Cardiac septum (tissue), 1 donor: ENCODE measurements around the gene GPC5. TPM values are rescaled to one million over a fixed set of nuclear protein-coding genes. Genes with fewer than 3 reads are reported as not detected.
"Not testable (repeated sequence)": the region's sequence is repeated elsewhere in the genome, so short reads cannot be mapped to it uniquely, and the experiment has no call there.

Source experiments
- DNase-seq: peaks from one replicate; pipeline ENCODE4 v3.0.0-alpha.2; 2020; ENCODE audit warnings: low spot score
- intact Hi-C: fragments of 100-400 bp; cut with DNase I; formaldehyde crosslinking; loops from one replicate; pipeline ENCODE4 v1.14.0; 2022
- total RNA-seq: library from RNA; stranded (reverse); fragmentation: NEBNext Ultra II Directional; extraction: Animal tissue kit (Norgen Biotek cat#: 25700); gene quantifications from one replicate; pipeline ENCODE4 v1.2.1, GENCODE V29; 2021
- donor health status: DM: no; HTN: no; CAD: no.

The GPC5 gene
- total RNA-seq, 1 donor from 2014 or later, result 0.86 TPM

DNA sequence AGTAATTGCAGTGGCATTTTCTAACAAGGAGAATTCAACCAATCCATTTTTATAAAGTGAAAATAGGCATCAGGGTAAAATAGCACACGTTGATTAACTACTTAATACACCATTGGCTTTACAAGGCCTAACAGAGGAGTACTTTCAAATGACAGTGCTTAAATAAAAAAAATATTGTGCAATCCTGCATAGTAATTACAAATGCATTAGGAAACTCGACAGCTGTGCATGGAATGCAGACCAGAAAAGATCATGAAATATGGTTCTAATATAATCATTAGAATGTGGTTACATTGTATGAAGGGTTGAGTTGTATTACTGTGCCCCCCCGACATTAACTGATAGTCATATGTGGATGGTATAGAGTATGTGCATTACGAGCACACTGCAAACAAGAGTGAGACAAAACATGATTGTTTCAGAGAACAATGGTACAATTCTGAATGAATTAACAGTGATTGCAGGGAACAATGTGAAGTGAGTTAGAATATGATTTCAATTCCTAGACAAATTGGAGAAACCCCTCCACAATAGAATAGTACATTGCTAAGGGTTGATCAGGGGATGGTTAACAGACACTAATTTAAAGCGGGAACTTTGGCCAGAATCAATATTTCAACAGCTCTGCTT, 270.6 kb downstream of the GPC5 start:
- intact Hi-C loops, result no loop called here
- no peak for DNase-seq

DNA sequence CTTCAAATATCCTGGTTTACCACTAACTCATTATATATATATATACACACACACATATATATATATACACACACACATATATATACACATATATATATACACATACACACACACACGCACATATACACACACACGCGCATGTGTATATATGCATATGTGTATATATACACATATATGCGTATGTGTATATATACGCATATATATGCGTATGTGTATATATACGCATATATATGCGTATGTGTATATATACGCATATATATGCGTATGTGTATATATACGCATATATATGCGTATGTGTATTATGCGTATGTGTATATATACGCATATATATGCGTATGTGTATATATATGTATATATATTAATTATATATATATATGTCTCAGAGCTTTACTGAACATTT, 275.9 kb downstream of the GPC5 start:
- intact Hi-C loops, DNase-seq: not testable (repeated sequence)

DNA sequence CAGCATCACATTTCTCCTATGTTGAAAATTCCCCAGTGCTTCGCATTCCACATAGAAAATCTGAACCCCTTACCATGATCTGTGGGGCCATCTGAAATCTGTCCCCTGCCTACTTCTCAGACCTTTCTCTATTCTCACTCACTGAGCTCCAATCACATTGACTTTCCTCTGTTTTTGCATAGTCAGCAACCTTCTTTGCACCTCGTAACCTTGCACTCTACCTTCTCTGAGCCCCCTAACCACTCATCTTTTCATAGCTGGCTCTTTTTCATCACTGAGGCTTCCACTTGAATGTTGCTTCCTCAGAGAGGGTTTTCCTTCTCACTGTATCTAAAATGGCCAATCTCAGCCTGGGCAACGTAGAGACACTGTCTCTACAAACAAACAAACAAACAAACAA, 286.3 kb downstream of the GPC5 start:
- intact Hi-C loops, result no loop called here
- no peak for DNase-seq

DNA sequence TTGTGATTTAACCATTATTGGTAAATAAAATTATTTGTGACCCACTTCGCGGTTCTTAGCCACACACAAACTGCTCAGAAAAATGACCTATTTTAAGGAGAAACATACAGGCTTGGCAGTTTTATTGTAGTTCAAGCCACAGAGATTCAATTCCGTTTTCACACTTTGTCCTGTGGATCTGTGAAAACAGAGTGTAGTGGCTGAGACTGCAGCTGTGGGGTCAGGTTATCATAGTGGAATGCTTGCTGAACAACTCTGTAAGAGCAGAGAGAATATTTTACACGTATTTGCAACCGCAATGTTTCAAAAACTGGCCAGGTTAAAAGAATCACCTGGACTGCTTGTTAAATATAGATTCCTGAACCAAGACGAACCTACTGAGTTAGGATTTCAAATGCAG, 292.5 kb downstream of the GPC5 start:
- intact Hi-C loops, result no loop called here
- no peak for DNase-seq

DNA sequence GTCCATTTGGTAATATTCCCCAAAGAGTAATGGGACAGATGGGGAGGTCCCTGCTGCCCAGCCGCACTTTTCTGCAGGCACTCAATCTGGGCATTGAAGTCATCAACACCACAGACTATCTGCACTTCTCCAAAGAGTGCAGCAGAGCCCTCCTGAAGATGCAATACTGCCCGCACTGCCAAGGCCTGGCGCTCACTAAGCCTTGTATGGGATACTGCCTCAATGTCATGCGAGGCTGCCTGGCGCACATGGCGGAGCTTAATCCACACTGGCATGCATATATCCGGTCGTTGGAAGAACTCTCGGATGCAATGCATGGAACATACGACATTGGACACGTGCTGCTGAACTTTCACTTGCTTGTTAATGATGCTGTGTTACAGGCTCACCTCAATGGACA, 295.0 kb downstream of the GPC5 start:
- DNase-seq, result no peak
- intact Hi-C loops, result no loop called here

DNA sequence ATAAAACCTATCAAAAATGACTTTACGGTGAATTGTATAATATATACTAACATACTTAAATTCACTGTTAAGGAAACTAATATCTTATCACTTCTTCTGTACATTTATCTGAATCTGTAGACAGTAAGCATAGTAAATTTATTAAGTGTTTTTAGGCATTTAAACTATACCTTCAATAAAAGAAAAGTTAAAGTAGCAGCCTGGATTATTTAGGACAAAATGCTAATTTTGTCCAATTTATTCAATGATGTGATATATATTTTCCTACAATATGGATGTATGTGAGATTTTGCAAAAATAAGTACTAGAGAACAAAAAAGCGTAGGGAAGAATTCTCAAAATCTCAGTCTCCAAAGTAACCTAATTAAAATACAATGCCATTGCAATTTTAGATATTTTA, 299.9 kb downstream of the GPC5 start:
- intact Hi-C loops, result no loop called here
- DNase-seq, result no peak

DNA sequence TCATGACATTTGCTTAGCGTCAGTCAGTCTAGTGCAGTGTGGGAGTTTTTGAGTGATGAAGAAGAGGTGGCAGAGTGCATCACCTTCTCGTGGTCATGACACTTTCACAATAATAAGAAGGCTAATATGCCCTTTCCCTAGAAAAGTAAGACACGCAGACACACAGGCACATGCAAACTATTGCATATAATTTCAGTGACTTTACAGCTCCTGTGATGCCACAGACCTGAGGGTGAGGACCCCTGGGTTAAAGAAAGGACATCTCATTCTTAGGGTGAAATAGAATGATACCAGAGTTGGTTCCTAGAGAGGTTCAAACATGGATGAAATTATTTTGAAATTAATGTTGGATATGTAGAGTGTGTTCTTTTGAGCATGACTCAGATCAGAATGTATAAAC, 300.3 kb downstream of the GPC5 start:
- no peak for DNase-seq
- intact Hi-C loops, result no loop called here

DNA sequence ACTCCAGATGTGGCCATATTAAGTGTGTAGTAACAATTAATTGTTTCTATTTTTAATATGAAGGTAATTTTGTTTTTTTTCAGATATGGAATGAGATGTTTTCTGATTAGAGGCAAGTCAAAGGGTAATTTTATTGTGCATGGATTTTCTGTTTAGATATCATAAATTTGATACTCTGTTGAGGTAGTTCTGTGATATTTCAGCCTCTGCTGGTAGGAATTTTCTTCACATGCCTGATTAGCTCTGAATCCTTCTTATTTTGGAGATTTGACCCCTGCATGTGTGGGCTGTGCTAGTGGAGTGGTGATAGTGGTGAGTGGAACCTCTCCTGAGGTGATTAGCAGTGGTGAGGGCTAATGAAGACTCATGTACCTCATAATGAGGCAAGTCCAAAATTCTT, 301.4 kb downstream of the GPC5 start:
- intact Hi-C loops, result no loop called here
- no peak for DNase-seq

DNA sequence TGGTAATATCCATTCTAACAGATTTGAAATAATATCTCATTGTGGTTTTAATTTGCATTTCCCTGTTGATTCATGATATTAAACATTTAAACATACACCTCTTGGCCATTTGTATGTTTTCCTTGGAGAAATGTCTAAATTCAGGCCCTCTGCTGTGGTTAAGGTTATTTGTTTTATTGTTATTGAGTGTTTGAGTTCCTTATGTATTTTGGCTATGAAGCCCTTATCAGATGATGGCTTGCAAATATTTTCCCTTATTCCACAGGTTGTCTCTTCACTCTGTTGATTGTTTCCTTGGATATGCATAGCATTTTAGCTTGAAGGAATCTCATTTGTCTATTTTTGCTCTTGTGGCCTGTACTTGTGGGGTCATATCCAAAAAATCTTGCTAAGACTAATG, 303.6 kb downstream of the GPC5 start:
- intact Hi-C loops, result no loop called here
- DNase-seq, result no peak

DNA sequence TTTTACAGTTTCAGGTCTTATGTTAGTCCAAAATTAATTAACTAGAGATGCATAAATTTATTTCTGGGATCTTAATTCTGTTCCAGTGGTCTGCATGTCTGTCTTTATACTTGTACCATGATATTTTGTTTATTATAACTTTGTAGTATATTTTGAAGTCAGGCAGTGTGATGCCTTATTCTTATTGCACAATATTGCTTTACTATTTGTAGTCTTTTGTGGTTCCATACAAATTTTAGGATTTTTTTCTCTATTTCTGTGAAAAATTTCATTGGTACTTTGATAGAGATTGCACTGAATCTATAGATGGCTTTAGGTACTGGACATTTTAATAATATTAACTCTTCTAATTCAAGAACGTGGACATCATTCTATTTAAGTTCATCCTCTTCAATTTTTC, 304.0 kb downstream of the GPC5 start:
- intact Hi-C loops, result no loop called here
- no peak for DNase-seq

DNA sequence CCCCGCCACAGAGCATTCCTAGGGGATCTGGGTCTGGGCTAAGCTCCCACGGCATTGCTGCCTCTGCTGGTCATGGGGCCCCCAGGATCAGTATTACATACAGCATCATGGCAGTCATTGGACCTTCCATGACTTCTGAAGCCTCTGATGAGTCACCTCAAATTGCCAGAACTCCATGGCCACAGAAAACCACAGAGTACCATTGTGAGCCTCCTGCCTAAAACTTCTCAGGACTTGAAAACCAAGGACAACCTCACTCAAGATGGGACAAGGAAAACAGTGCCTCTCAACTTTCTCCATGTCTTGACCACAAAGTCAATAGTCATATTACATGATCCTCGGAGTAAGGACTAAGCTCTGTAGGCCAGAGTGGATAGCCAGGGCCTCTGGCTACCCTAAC, 306.0 kb downstream of the GPC5 start:
- intact Hi-C loops, result no loop called here
- DNase-seq, result no peak

DNA sequence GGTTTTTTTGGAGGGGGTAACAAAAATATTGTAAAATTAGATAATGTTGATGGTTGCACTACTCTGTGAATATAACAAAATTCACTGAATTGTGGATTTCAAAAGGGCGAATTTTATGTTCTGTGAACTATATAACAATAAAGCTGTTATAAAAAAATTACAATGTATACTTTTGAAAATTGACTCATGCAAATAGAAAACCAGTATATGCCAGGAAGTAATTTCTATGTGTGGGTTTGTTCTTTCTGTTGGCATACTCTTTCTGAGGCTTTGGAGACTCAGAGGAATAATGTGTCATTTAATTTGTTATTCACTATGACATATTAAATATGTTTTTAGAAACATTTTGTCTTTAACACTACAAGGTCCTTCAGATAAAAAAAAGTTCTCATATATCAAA, 310.1 kb downstream of the GPC5 start:
- intact Hi-C loops, result no loop called here

DNA sequence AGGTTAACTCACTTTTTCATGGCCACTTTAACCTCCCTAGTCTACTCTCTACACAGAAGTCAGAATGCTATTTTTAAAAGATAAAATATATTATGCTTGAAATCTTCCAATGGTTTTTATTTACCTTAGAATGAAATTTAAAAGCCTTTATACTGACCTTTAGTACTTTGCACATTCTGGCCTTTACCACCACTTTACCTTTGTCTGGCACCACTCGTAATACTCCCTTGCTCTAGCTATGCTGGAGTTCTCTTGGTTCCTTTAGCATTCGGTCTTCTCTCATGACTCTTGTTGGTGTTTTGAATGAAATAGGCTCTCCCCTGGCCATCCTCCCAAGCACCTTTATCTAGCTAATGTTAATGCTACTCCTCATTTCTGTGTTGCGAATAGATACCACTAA, 310.8 kb downstream of the GPC5 start:
- intact Hi-C loops, result no loop called here
- DNase-seq, result no peak

More for the DNA sequence above, 310.1 kb downstream of the GPC5 start:
- DNase-seq, result no peak

DNA sequence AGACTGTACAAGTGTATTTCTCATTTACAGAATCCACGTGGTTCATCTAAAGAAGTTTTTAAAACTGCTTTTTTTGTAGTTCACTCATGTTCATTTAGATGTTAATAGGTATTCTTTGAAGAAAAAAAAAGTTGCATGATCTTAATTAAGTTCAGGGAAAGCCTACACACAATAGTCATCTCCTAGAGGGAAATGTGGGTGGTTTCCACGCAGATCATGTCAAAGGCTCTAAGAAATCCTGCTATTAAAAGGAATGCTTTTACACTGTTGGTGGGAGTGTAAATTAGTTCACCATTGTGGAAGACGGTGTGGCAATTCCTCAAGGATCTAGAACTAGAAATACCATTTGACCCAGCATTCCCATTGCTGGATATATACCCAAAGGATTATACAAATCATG, 312.3 kb downstream of the GPC5 start:
- intact Hi-C loops, result no loop called here
- no peak for DNase-seq

DNA sequence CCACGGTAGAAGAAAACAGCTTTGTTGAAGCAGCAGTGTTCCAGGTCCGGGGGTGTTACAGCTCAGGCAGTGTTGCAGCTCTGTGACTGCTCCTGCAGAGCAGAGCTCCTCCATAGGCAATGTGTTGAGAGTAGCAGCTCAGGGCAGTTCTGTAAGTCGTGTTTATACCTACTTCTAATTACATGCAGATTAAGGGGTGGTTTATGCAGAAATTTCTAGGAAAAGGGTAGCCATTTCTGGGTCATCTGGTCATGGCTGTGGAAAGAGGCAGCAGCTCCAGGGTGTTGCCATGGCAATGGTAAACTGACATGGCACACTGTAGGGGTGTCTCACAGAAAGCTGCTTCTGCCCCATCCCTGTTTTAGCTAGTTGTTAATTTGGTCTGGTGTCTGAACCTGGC, 316.4 kb downstream of the GPC5 start:
- intact Hi-C loops, result no loop called here
- no peak for DNase-seq

DNA sequence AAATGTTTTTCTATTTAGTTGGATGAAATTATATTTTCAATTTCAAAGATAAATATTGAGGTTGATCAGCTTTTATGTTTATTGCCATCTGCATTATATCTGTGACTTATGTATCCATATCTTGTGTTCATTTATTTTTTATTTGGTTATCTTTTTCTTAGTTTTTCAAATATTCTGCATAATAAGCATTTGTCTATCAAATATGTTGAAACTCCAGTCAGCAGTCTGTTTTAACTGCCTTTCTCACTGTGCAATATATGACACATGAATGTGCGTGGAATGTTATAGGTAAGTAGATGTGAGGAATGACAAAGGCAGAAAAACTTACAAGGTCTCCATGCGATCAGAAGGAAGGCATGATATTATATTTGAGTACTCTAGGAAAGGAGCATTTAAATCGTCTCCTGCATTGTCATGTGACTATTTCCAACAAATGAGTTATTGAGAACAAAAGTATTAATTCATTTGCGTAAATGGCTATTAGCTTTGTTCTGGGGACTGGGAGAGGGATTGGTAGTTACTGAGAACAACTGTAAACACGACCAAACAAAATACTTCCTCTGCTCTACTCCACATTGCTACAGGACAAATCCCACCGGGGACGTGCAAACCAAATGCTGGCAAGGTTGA, 318.1 kb downstream of the GPC5 start:
- intact Hi-C loops, result no loop called here
- DNase-seq, result no peak

DNA sequence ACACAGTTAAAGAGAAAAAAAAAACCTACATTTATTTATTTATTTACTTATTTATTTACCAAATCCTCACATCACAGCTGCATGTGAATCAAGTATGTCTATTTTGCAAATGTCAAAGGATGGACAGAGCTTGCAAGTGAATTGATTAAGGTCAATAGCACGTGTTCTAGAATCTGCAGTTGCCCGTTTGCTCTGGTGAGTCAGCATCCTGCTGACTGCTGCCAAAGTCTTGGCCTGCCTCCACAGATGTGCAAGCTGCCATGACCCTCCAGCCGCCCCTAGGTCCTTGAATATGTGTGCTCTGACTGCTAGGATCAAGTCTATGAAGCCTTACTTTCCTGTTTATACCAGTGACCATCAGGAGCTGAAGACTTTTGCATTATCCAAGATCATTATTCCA, 320.6 kb downstream of the GPC5 start:
- intact Hi-C loops, result no loop called here
- DNase-seq, result no peak

DNA sequence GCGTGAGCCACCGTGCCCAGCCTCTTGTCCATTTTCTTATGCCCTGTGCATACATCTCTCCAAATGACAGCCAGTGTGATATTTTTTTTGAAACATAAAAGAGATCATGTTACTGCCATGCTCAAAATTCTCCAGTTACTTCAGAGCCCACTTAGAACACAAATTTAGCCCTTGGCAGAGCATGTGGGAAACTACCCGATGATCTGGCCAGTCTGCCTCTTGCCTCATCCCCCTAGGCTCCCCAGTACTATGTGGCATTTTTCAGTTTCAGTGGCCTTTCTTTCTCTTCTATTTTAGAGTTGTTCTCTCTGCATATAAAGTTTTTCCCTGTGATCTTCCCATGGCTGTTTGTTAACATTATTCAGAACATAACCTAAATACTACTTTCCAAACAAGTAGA, 323.0 kb downstream of the GPC5 start:
- no peak for DNase-seq
- intact Hi-C loops, result loop anchor here (10.0 kb wide), 1 partner anchor 337 kb away; no protein-coding TSS in a partner anchor

DNA sequence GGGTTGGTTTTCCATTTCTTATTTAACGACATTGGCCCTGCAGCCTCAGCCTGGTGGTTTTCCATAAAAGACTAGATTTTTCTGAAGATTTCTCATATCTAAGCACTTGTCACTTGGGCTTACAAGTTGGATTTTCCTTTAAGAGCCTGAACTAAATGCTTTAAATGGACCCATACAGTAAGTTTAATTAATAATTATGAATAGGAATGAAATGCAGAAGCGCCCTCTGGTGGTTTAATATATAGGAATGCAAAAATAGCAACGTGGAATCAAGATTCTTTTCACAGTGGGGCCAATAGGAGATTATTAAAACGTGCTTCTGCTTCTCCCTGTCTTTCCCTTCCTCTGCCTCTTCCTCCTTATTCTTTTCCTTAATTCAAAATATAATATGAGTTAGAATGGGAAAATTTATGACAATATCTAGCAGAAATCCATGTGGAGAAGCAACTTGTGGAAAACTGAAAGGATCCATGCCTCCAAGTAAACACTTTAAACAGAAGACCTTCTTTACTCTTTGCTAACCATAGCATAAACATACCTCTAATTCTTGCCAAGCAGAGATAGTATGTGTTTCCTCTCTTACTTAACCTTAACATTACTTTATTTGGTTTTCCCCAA, 324.0 kb downstream of the GPC5 start:
- intact Hi-C loops, result loop anchor here (10.0 kb wide), 1 partner anchor 338 kb away; no protein-coding TSS in a partner anchor
- no peak for DNase-seq

DNA sequence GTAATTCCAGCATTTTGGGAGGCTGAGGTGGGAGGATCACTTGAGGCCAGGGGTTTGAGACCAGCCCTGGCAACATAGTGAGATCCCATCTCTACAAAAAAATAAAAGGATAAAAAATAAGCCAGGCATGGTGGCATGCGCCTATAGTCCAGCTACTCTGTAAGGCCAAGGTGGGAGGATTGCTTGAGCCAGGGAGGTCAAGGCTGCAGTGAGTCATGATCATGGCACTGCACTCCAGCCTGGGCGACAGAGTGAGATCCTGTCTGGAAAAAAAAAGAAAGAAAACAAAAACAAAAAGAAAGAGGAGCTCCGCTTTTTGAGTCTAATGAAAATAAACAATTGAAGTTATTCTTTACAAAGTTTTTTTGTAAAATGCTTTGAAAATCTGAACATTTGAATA, 326.2 kb downstream of the GPC5 start:
- DNase-seq, result no peak
- intact Hi-C loops, result loop anchor here (10.0 kb wide), 1 partner anchor 340 kb away; no protein-coding TSS in a partner anchor

DNA sequence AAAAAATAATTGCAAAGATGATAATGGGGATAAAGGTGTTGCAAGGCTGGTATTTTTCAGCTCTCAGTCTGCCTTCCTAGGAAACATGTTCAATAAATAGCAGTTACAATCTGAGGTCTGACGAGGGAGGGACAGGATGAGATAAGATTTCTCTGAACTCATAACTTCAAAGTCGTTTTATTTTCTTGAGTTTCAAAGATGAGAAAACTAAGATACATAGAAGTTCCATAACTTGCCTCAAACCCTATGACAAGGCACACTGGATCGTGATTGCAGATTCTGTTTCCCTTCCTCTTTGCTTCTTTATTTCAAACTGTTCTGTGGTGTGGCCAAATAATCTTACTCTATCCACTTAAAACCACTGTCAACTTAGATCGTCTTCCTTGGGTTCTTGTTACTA, 327.2 kb downstream of the GPC5 start:
- intact Hi-C loops, result loop anchor here (10.0 kb wide), 1 partner anchor 341 kb away; no protein-coding TSS in a partner anchor
- no peak for DNase-seq
